Aorta (tissue), 5 donors: Measurements from ENCODE around the gene MYLK. TPM values are rescaled to one million over a fixed set of nuclear protein-coding genes. Genes with fewer than 3 reads are reported as not detected.
"Not testable (repeated sequence)": the region's sequence is repeated elsewhere in the genome, so short reads cannot be mapped to it uniquely, and the experiment has no call there.

Source experiments
- ATAC-seq: fragments of 200-7000 bp; cut with Tn5 transposase; one replicate; pipeline ENCODE4 v1.9.1; 2022; ENCODE audit warnings: moderate library complexity; ENCODE audit not compliant: low FRiP score
- DNase-seq, 2 donors: peaks; one replicate each; pipeline ENCODE4 v3.0.0-alpha.2; 2020
- H3K27ac ChIP-seq, 2 donors: one replicate each; pipeline ENCODE4 v1.5.1; 2013; ENCODE audit warnings: low read length in 2 of 2, mild to moderate bottlenecking in 2 of 2, moderate library complexity in 2 of 2, control low read depth in 1 of 2, inconsistent platforms in 1 of 2, low read depth in 1 of 2
- H3K27me3 ChIP-seq, 2 donors: one replicate each; pipeline ENCODE4 v1.6.1; 2013; ENCODE audit warnings: control low read depth in 1 of 2, low read length in 1 of 2, mild to moderate bottlenecking in 1 of 2, moderate library complexity in 1 of 2; ENCODE audit not compliant: insufficient read depth in 2 of 2, control insufficient read depth in 1 of 2
- H3K36me3 ChIP-seq, 2 donors: one replicate each; pipeline ENCODE4 v1.6.1; 2013; ENCODE audit warnings: control low read depth in 1 of 2, low read length in 1 of 2, mild to moderate bottlenecking in 1 of 2; ENCODE audit not compliant: insufficient read depth in 2 of 2, control insufficient read depth in 1 of 2
- H3K4me1 ChIP-seq, 2 donors: one replicate each; pipeline ENCODE4 v1.6.1; 2013; ENCODE audit warnings: low read length in 2 of 2, control low read depth in 1 of 2, mild to moderate bottlenecking in 1 of 2, moderate library complexity in 1 of 2; ENCODE audit not compliant: insufficient read depth in 2 of 2, control insufficient read depth in 1 of 2
- H3K4me3 ChIP-seq, 2 donors: one replicate each; pipeline ENCODE4 v1.5.1; 2013; ENCODE audit warnings: low read length in 2 of 2, control low read depth in 1 of 2, mild to moderate bottlenecking in 1 of 2
- H3K9me3 ChIP-seq: one replicate; pipeline ENCODE4 v1.6.1; 2013; ENCODE audit warnings: mild to moderate bottlenecking, low read length; ENCODE audit not compliant: control insufficient read depth
- WGBS, 2 donors: extraction: QIAGEN DNeasy Blood & Tissue Kit; methylation state at CpG; one replicate each; pipeline ENCODE4 v1.1.7; 2013; 5-methylcytosine and 5-hydroxymethylcytosine counted together
- intact Hi-C, 2 donors: fragments of 100-400 bp; cut with DNase I; formaldehyde crosslinking; loops; one replicate each; pipeline versions ENCODE4 v1.14.2 to v1.15.0; 2022
- polyA plus RNA-seq, 2 donors: library from polyadenylated mRNA; stranded (reverse); fragments of 200-250 nt; gene quantifications; one replicate each; pipeline ENCODE4 v1.2.3, GENCODE V29; 2013
- total RNA-seq, 2 donors: library from RNA; stranded (reverse); fragmentation: NEBNext Ultra II Directional; extraction: Animal tissue kit (Norgen Biotek cat#: 25700); gene quantifications; one replicate each; pipeline ENCODE4 v1.2.1, GENCODE V29; 2021
- donor health status: healthy with polysubstance abuse.
- donor health status: Bipolar disorder and iron deficiency.
- donor health status: DM: no; HTN: no; CAD: no.
- donor health status: DM: no; HTN: no; CAD: no.
- donor health status: DM: yes; HTN: yes; CAD: no.

Gene MYLK
- total and polyA plus RNA-seq, 4 donors = 134 to 786 (median 314) TPM

DNA sequence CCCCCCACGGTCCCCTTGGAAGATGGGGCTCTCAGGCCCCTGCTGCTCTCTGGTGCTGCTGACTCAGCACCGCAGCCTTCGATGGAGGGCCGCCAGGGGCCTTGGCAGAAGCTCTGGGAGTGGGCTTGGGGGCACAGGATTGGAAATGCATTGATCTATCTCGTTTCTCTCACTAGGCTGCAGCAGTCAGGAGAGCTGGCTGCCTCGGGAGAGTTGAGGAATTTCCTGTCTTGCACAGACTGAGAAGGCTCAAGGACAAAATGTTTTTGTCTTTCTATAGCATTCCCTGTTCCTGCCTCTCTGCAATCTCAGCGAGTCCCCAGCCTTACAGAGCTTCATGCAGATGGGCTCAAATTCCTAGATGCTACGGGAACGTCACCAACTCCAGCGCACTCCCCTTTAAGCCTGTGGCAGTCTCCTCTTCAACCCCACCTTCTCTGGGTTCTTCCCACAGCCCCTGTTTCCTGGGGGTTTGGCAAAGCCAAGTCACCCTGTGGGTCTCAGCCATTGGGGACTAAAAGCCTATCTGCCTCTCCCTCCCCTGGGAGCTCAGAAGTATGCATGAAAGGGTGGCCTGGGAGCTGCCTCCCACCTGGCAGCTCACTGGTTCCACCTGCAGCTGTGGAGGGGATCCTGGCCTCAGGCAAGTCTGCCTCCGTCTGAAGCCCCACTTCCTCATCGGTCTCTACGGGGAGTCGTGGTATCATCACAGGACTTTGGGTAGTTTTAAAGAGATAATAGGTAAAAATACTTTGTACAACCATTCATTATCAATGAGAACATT is 171.9 kb downstream of the MYLK start:
- Histone ChIP-seq H3K4me3 (no peak overlapping the region), H3K4me1 (peaks cover 3 to 5% of the 10 kb centered on the region in 2 donors), H3K27me3 (no peaks in the 10 kb centered on the region), H3K36me3 (peaks cover 0 to 2% of the 10 kb centered on the region in 2 donors), H3K9me3 (no peaks in the 10 kb centered on the region), H3K27ac (peak overlapping the region; percentile 91 to 100)
- ATAC-seq (no peak), DNase-seq (no peak)
- 35 to 37% methylated on average over 14 of the region's 14 CpGs for WGBS, 2 donors
- intact Hi-C loops = no loop called here

DNA sequence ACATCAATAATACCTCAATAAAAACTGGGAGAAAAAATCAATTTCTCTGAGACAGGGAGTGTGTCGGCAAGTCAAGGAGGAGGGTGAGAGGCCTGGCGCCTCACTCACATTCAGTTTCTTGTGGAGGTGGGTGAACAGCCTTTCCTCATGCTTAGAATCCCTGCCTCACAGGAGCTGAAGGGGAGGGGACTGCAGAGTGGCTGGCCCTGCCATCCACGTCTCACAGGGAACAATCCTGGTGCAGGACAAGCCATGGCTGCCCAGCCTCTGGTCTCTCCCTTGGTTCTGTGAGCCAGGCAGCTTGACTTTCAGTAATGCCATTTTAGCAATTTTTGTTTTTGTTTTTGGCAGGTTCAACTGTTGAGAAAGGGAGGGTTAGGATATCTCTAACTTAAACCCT is 172.8 kb downstream of the MYLK start:
- WGBS, 2 donors = 54 to 61% methylated on average over 3 of the region's 3 CpGs
- intact Hi-C loops = no loop called here
- Histone ChIP-seq H3K27ac (peak overlapping the region; percentile 29 to 100), H3K9me3 (no peaks in the 10 kb centered on the region), H3K27me3 (no peaks in the 10 kb centered on the region), H3K36me3 (peaks cover 0 to 5% of the 10 kb centered on the region in 2 donors), H3K4me3 (no peak overlapping the region), H3K4me1 (peaks cover 3 to 5% of the 10 kb centered on the region in 2 donors)
- ATAC-seq = no peak
- no peak for DNase-seq

- ATAC-seq = no peak
- no peaks in the 10 kb centered on the region for H3K9me3 ChIP-seq
- DNase-seq = no peak
- H3K4me1 ChIP-seq = no peaks in the 10 kb centered on the region
- H3K4me3 ChIP-seq = no peak overlapping the region
- intact Hi-C loops = no loop called here
- no peaks in the 10 kb centered on the region for H3K27me3 ChIP-seq
- 87% methylated on average over 10 of the region's 10 CpGs for WGBS, 2 donors
- no peak overlapping the region for H3K27ac ChIP-seq
- peaks cover 0 to 5% of the 10 kb centered on the region in 2 donors for H3K36me3 ChIP-seq
These were observed 175.6 kb downstream of the MYLK start for GRCh38 chr3:123708531-123708930.

DNA sequence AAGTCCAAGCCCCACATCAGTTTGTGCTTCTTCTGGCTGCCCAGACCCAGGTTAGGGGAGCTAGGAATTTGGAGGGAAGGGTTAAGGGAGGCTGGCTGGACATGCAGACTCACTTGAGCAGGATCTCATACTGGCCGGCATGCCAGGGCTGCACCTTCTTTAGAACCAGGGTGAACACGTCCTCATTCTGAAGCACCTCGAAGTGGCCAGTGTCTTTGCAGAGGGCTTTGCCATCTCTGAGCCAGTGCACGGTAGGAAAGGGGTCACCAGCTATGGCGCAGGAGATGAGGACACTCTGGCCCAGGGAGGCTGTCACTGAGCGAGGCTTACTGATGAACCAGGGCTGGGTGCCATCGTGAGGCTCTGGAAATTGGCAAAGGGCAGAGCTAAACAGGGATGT is 176.5 kb downstream of the MYLK start:
- H3K36me3 ChIP-seq, H3K27me3 ChIP-seq, DNase-seq, H3K9me3 ChIP-seq, H3K4me3 ChIP-seq, ATAC-seq, H3K4me1 ChIP-seq, intact Hi-C loops: not testable (repeated sequence)
- 84 to 86% methylated on average over 7 of the region's 7 CpGs for WGBS, 2 donors
- H3K27ac ChIP-seq = peak overlapping the region in 1 of 2 donors; percentile 47

DNA sequence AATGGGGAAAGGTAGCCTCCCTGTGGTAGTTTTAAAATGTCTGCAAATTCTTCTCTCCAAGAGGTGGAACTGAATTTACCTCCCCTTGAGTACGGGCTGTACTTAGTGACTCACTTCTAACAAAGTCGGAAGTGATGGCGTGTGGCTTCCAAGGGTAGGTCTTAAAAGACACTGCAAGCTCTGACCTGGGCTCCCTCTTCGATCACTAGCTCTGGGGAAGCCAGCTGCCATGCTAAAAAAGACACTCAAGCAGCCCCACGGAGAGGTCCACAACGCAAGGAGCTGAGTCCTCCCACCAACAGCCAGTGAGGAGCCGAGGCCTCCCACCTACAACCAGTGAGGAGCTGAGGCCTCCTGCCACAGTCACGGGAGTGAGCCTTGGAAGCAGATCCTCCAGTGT is 177.3 kb downstream of the MYLK start:
- DNase-seq (no peak), ATAC-seq (no peak)
- Histone ChIP-seq H3K36me3 (peaks cover 0 to 5% of the 10 kb centered on the region in 2 donors), H3K27me3 (no peaks in the 10 kb centered on the region), H3K27ac (peak overlapping the region in 1 of 2 donors; percentile 41), H3K4me3 (no peak overlapping the region), H3K9me3 (no peaks in the 10 kb centered on the region), H3K4me1 (no peaks in the 10 kb centered on the region)
- WGBS, 2 donors = 76 to 80% methylated on average over 8 of the region's 8 CpGs
- intact Hi-C loops = no loop called here

DNA sequence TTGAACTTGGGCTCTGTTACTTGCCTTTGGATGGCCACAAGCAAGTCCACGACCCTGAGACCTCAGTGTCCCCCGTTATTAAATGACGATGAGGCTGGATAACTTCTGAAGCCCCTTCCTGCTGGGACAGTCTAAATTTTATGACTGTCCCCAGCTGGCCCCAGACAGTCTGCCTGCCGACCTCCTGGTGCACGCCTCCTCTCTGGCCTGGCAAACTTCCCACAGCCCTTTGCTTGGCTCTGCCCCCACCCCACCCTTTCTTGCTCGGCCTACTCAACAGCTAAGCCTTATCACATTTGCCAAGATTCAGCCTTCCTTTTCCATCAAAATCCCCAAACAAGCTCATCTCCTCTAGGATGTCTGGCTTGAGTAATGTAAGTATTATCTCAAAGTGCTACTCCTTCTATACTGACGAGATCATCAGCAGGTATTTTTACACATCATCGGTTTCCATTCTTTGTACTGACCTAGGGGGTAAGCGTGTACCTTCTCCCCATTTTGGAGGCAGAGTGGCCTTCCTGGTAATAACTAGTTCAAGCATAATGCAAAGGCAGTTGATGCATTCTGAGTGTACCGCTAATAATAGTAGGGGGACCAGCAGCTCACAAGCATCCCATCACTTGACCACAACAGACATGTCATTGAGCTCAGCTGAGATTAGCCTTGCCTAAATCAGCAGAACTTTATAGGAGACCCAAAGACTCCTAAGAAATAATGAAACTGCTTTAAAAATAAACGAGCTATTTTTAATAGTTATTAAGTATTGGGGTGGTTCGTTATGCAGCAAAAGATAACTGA is 178.4 kb downstream of the MYLK start:
- H3K4me1 ChIP-seq = no peaks in the 10 kb centered on the region
- H3K27me3 ChIP-seq = no peaks in the 10 kb centered on the region
- intact Hi-C loops = no loop called here
- 45 to 48% methylated on average over 12 of the region's 12 CpGs for WGBS, 2 donors
- ATAC-seq = no peak
- peak in 1 of 2 donors; percentile 54 for DNase-seq
- no peaks in the 10 kb centered on the region for H3K9me3 ChIP-seq
- no peak overlapping the region for H3K4me3 ChIP-seq
- H3K36me3 ChIP-seq = peaks cover 0 to 5% of the 10 kb centered on the region in 2 donors
- H3K27ac ChIP-seq = peak overlapping the region in 1 of 2 donors; percentile 66

- H3K36me3 ChIP-seq, H3K9me3 ChIP-seq, H3K27me3 ChIP-seq, H3K4me3 ChIP-seq, ATAC-seq, H3K4me1 ChIP-seq: not testable (repeated sequence)
- WGBS, 2 donors = 95% methylated on average over 3 of the region's 3 CpGs
- peak overlapping the region in 1 of 2 donors; percentile 28 for H3K27ac ChIP-seq
- DNase-seq = peak in 1 of 2 donors; percentile 45
- intact Hi-C loops = loop anchor here in 1 of 2 donors (5.0 kb wide), 1 partner anchor 51 kb away; no protein-coding TSS in a partner anchor
These were observed 180.5 kb downstream of the MYLK start for GRCh38 chr3:123703663-123704062.

DNA sequence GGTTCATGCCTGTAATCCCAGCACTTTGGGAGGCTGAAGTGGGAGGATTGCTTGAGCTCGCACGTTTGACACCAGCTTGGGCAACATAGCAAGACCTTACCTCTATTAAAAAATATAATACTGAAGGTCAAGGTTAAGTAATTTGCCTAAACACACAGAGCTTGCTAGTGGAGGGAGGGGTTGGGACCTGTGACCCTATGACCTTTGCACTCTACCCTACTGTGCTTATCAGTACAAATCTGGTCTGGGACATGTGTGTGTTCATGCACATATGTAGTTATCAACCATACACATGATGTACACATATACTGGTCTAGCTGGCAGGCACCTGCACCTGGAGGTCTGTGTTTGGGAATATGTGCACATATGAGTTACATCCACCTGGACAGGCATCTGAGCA is 181.4 kb downstream of the MYLK start:
- no peak for ATAC-seq
- no peaks in the 10 kb centered on the region for H3K9me3 ChIP-seq
- H3K36me3 ChIP-seq = peaks cover 0 to 4% of the 10 kb centered on the region in 2 donors
- H3K27me3 ChIP-seq = no peaks in the 10 kb centered on the region
- WGBS, 2 donors = 60 to 62% methylated on average over 2 of the region's 2 CpGs
- no peak overlapping the region for H3K27ac ChIP-seq
- intact Hi-C loops = loop anchor here in 1 of 2 donors (5.0 kb wide), 1 partner anchor 50 kb away; no protein-coding TSS in a partner anchor
- no peak overlapping the region for H3K4me3 ChIP-seq
- H3K4me1 ChIP-seq = no peaks in the 10 kb centered on the region
- no peak for DNase-seq
